ENCODE measurements around the gene CNTNAP2.

CNTNAP2 gene

GRCh38 chr7:147516391-147516790 is 1399.8 kb downstream of the CNTNAP2 start:
- DNase-seq, result no peak

- DNase-seq, result no peak
Measured at GRCh38 chr7:147519062-147519461, 1402.5 kb downstream of the CNTNAP2 start.

- no peak for DNase-seq
Measured at GRCh38 chr7:147523056-147523455, 1406.5 kb downstream of the CNTNAP2 start.

GRCh38 chr7:147524726-147525250 is 1408.2 kb downstream of the CNTNAP2 start:
- no peak for DNase-seq

GRCh38 chr7:147525325-147525724 is 1408.7 kb downstream of the CNTNAP2 start:
- no peak for DNase-seq

GRCh38 chr7:147535701-147536111 is 1419.1 kb downstream of the CNTNAP2 start:
- no peak for DNase-seq

GRCh38 chr7:147539685-147540084 is 1423.1 kb downstream of the CNTNAP2 start:
- DNase-seq, result no peak

GRCh38 chr7:147540743-147541142 is 1424.1 kb downstream of the CNTNAP2 start:
- no peak for DNase-seq

- no peak for DNase-seq
Measured at GRCh38 chr7:147541261-147541660, 1424.7 kb downstream of the CNTNAP2 start.

- DNase-seq, result no peak
Measured at GRCh38 chr7:147547252-147547897, 1430.8 kb downstream of the CNTNAP2 start.

GRCh38 chr7:147556317-147556716 is 1439.7 kb downstream of the CNTNAP2 start:
- DNase-seq, result no peak

GRCh38 chr7:147563669-147564068 is 1447.1 kb downstream of the CNTNAP2 start:
- DNase-seq, result no peak

- DNase-seq, result no peak
Measured at GRCh38 chr7:147564786-147565476, 1448.3 kb downstream of the CNTNAP2 start.

GRCh38 chr7:147567043-147567442 is 1450.4 kb downstream of the CNTNAP2 start:
- no peak for DNase-seq

- no peak for DNase-seq
Measured at GRCh38 chr7:147569116-147569913, 1452.7 kb downstream of the CNTNAP2 start.

GRCh38 chr7:147570390-147570789 is 1453.8 kb downstream of the CNTNAP2 start:
- DNase-seq, result no peak

- no peak for DNase-seq
Measured at GRCh38 chr7:147571436-147572185, 1455.0 kb downstream of the CNTNAP2 start.

GRCh38 chr7:147578196-147578595 is 1461.6 kb downstream of the CNTNAP2 start:
- no peak for DNase-seq

GRCh38 chr7:147579148-147579547 is 1462.5 kb downstream of the CNTNAP2 start:
- no peak for DNase-seq

GRCh38 chr7:147584771-147585193 is 1468.2 kb downstream of the CNTNAP2 start:
- DNase-seq, result no peak

GRCh38 chr7:147586110-147586509 is 1469.5 kb downstream of the CNTNAP2 start:
- no peak for DNase-seq

- no peak for DNase-seq
Measured at GRCh38 chr7:147586526-147586925, 1469.9 kb downstream of the CNTNAP2 start.
